Measurements from ENCODE around the gene PPFIA4. TPM values are rescaled to one million over a fixed set of nuclear protein-coding genes. Genes with fewer than 3 reads are reported as not detected.
A peak's percentile ranks its signal among the peaks of the same experiment; 100 is the strongest.

PPFIA4 gene
- total RNA-seq, 1 experiment from 2014 or later: 21.1 TPM

GRCh38 chr1:203026031-203026665 is at the start of gene PPFIA4 (continued):
- TF ChIP-seq IRF2 (CRISPR knock-in tag; IDR thresholded peaks at IDR 0.05; ENCODE audit: borderline replicate concordance, low read depth) (no peak), NR3C1 (CRISPR knock-in tag; conservative IDR thresholded peaks at IDR 0.05; ENCODE audit: low read depth) (no peak), FOXJ3 (CRISPR knock-in tag; IDR thresholded peaks at IDR 0.05; ENCODE audit: borderline replicate concordance) (no peak), ZNF396 (CRISPR knock-in tag; IDR thresholded peaks at IDR 0.05; ENCODE audit: borderline replicate concordance) (peak; percentile 88; the same call in 1 of the 2 replicates), CDX4 (CRISPR knock-in tag; IDR thresholded peaks at IDR 0.05; ENCODE audit: borderline replicate concordance) (no peak), EMX1 (CRISPR knock-in tag; IDR thresholded peaks at IDR 0.05) (peak; percentile 88; the same call in 1 of the 2 replicates), CREB1 (CRISPR knock-in tag; IDR thresholded peaks at IDR 0.05) (peak; percentile 92), SP1 (CRISPR knock-in tag; conservative IDR thresholded peaks at IDR 0.05) (peak; percentile 99), JAZF1 (CRISPR knock-in tag; IDR thresholded peaks at IDR 0.05) (no peak), E2F4 (CRISPR knock-in tag; IDR thresholded peaks at IDR 0.05; ENCODE audit: borderline replicate concordance, low read depth) (no peak), ZBTB21 (CRISPR knock-in tag; IDR thresholded peaks at IDR 0.05; ENCODE audit: borderline replicate concordance) (no peak)
- TF ChIP-seq, protein P1, sequence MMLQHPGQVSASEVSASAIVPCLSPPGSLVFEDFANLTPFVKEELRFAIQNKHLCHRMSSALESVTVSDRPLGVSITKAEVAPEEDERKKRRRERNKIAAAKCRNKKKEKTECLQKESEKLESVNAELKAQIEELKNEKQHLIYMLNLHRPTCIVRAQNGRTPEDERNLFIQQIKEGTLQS (CRISPR knock-in tag; conservative IDR thresholded peaks at IDR 0.05): no peak
- TF ChIP-seq, protein P2, sequence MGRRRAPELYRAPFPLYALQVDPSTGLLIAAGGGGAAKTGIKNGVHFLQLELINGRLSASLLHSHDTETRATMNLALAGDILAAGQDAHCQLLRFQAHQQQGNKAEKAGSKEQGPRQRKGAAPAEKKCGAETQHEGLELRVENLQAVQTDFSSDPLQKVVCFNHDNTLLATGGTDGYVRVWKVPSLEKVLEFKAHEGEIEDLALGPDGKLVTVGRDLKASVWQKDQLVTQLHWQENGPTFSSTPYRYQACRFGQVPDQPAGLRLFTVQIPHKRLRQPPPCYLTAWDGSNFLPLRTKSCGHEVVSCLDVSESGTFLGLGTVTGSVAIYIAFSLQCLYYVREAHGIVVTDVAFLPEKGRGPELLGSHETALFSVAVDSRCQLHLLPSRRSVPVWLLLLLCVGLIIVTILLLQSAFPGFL (CRISPR knock-in tag; IDR thresholded peaks at IDR 0.05; ENCODE audit: borderline replicate concordance): no peak
- TF ChIP-seq, protein P3, sequence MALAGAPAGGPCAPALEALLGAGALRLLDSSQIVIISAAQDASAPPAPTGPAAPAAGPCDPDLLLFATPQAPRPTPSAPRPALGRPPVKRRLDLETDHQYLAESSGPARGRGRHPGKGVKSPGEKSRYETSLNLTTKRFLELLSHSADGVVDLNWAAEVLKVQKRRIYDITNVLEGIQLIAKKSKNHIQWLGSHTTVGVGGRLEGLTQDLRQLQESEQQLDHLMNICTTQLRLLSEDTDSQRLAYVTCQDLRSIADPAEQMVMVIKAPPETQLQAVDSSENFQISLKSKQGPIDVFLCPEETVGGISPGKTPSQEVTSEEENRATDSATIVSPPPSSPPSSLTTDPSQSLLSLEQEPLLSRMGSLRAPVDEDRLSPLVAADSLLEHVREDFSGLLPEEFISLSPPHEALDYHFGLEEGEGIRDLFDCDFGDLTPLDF (CRISPR knock-in tag; IDR thresholded peaks at IDR 0.05): peak; percentile 91

DNA sequence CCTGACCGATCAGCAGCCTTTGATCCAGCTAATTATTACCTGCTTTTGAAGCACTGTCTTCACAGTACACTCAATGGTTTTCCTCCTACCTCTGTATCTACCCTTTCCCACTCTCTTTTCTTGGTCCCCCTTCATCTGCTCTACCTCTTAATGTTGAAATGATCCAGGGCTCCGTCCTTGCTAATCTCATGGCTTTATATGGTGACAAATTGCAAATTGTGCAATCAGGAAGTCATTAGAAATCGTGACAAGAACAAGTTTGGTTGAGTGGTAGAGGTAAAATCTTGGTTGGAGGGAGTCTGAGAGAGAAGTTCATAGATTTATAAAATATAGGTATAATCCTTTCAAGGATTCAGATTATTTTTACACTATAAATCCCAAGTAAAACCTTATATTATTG is 49.7 kb upstream of the PPFIA4 start:
- no peak for ATAC-seq
- H3K27ac Mint-ChIP-seq: no peak overlapping the region
- ChIA-PET POLR2A (no interaction called here), CTCF (interaction anchor here (1.3 kb wide), 1 partner anchor 9 kb away, joined by 7 read pairs; no protein-coding TSS in a partner anchor)
- peaks cover 8% of the 10 kb centered on the region for H3K27me3 Mint-ChIP-seq (ENCODE audit: low read depth)
- H3K9me3 Mint-ChIP-seq: no peaks in the 10 kb centered on the region
- DNase-seq (ENCODE audit: low spot score): no peak
- H3K4me3 Mint-ChIP-seq: no peak overlapping the region
- TF ChIP-seq ZNF232 (CRISPR knock-in tag; IDR thresholded peaks at IDR 0.05) (no peak), TP53 (CRISPR knock-in tag; IDR thresholded peaks at IDR 0.05) (no peak), IRF1 (CRISPR knock-in tag; IDR thresholded peaks at IDR 0.05) (no peak), FOXP1 (CRISPR knock-in tag; IDR thresholded peaks at IDR 0.05; ENCODE audit: borderline replicate concordance) (no peak), OVOL2 (CRISPR knock-in tag; IDR thresholded peaks at IDR 0.05; ENCODE audit: borderline replicate concordance) (no peak), MXD4 (CRISPR knock-in tag; IDR thresholded peaks at IDR 0.05; ENCODE audit: borderline replicate concordance) (no peak), MYBL2 (CRISPR knock-in tag; IDR thresholded peaks at IDR 0.05) (no peak), ZNF219 (CRISPR knock-in tag; IDR thresholded peaks at IDR 0.05; ENCODE audit: borderline replicate concordance) (no peak), TEAD1 (CRISPR knock-in tag; IDR thresholded peaks at IDR 0.05) (no peak)
- TF ChIP-seq, protein P4, sequence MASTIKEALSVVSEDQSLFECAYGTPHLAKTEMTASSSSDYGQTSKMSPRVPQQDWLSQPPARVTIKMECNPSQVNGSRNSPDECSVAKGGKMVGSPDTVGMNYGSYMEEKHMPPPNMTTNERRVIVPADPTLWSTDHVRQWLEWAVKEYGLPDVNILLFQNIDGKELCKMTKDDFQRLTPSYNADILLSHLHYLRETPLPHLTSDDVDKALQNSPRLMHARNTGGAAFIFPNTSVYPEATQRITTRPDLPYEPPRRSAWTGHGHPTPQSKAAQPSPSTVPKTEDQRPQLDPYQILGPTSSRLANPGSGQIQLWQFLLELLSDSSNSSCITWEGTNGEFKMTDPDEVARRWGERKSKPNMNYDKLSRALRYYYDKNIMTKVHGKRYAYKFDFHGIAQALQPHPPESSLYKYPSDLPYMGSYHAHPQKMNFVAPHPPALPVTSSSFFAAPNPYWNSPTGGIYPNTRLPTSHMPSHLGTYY (CRISPR knock-in tag; IDR thresholded peaks at IDR 0.05): no peak
- TF ChIP-seq, protein P5, sequence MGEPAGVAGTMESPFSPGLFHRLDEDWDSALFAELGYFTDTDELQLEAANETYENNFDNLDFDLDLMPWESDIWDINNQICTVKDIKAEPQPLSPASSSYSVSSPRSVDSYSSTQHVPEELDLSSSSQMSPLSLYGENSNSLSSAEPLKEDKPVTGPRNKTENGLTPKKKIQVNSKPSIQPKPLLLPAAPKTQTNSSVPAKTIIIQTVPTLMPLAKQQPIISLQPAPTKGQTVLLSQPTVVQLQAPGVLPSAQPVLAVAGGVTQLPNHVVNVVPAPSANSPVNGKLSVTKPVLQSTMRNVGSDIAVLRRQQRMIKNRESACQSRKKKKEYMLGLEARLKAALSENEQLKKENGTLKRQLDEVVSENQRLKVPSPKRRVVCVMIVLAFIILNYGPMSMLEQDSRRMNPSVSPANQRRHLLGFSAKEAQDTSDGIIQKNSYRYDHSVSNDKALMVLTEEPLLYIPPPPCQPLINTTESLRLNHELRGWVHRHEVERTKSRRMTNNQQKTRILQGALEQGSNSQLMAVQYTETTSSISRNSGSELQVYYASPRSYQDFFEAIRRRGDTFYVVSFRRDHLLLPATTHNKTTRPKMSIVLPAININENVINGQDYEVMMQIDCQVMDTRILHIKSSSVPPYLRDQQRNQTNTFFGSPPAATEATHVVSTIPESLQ (CRISPR knock-in tag; IDR thresholded peaks at IDR 0.05): no peak
- peaks cover 24% of the 10 kb centered on the region for H3K4me1 Mint-ChIP-seq
- H3K36me3 Mint-ChIP-seq: no peaks in the 10 kb centered on the region
